Hepatocyte (in vitro differentiated cells): ENCODE measurements around the gene TTLL12.

Experiments used
- EZH2phosphoT487 ChIP-seq: fragments of 200-600 bp; sonication (generic); IDR thresholded peaks from one replicate; pipeline ENCODE4 v1.6.1; 2018; ENCODE audit warnings: antibody characterized with exemption, mild to moderate bottlenecking, low read depth, moderate library complexity; ENCODE audit not compliant: unreplicated experiment, severe bottlenecking
- TF ChIP-seq, protein P1 (sequence below): fragments of 200-600 bp; sonication (generic); IDR thresholded peaks from 2 replicates; pipeline ENCODE4 v1.5.1; 2016; ENCODE audit warnings: antibody characterized with exemption, mild to moderate bottlenecking; ENCODE audit not compliant: poor library complexity

DNA sequence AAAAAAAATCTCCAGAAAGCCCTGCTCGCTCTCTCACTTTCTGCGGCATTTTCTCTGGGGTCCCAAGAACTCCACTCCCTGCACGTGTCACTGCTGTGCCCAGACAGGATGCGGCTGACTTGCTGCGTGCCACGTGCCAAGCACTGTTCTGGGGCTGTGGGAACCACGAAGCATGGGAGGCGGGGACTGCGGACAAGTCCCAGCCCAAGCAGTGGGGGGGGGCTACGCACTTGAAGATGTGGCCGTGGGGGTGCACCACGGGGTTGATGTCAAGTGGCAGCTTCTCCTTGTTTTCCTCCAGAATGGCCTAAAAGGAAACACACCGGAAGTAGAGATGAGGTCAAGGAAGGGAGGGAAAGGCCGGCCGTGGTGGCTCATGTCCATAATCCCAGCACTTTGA is 10.8 kb downstream of the TTLL12 start:
- TF ChIP-seq, protein P1, sequence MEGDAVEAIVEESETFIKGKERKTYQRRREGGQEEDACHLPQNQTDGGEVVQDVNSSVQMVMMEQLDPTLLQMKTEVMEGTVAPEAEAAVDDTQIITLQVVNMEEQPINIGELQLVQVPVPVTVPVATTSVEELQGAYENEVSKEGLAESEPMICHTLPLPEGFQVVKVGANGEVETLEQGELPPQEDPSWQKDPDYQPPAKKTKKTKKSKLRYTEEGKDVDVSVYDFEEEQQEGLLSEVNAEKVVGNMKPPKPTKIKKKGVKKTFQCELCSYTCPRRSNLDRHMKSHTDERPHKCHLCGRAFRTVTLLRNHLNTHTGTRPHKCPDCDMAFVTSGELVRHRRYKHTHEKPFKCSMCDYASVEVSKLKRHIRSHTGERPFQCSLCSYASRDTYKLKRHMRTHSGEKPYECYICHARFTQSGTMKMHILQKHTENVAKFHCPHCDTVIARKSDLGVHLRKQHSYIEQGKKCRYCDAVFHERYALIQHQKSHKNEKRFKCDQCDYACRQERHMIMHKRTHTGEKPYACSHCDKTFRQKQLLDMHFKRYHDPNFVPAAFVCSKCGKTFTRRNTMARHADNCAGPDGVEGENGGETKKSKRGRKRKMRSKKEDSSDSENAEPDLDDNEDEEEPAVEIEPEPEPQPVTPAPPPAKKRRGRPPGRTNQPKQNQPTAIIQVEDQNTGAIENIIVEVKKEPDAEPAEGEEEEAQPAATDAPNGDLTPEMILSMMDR, result no peak
- no peak for TF ChIP-seq EZH2phosphoT487
